Right forelimb (tissue), 1 donor: ENCODE data around the gene MAPRE3.
"Not testable (repeated sequence)": the region's sequence is repeated elsewhere in the genome, so short reads cannot be mapped to it uniquely, and the experiment has no call there.

Source experiments
- DNase-seq: peaks from one replicate; pipeline ENCODE4 v3.0.0-alpha.2; 2018

The MAPRE3 gene

DNA sequence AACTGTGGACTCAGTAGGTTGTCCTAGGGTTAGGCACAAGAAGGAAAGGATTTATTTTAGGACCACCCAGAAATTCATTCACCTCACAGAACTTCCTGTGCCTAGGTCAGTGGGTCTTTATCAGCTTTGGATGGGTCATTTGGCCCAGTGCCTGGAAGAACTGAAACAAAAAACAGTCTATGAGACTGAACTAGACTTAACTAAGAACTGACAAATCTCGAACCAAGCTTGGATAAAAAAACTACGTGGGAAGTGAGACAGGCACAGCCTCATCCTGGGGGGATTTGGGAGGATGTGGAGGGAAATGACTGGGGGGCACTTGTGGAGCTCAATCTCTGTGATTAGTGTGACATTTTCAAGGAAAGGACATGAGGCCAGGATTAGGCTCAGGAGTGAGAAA is 103.3 kb downstream of the MAPRE3 start:
- DNase-seq: no peak

DNA sequence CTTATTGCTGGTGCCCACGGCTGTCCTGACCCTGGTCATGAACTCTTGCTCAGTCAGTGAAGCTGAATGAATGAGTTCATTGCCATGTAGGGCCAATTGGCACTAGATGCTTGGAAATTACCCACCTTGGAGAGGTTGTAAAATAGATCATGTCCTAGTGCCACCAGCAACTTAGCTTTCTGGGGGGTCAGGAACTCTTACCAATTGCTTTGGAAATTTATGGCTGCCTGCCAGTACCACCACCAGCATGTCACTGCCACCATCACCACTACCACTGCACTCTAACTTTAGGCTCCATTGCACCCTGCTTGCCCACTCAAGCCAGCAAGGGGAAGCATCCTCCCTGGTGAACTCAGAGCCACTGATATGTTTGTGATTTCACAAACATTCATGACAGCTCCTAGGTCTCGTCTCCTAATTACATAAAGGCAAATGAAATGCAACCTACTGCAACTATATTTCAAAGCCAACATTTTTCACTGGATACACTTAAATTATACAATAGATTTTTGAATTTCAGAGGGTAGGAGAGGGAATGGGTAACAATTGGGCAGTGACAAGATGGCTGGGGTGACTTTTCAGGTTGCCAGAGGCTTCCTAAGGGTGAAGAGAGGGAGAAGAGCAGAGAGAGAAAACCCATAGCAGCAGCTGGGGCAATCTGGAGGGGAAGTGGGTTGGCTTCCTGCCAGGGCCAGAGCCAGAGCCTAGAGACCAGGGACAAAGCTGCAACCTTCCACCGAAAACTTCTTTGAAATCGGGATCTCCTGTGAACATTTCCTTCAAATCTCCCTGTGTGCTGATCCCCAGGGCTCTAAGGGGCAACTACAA is 104.5 kb downstream of the MAPRE3 start:
- peak; percentile 64 for DNase-seq

DNA sequence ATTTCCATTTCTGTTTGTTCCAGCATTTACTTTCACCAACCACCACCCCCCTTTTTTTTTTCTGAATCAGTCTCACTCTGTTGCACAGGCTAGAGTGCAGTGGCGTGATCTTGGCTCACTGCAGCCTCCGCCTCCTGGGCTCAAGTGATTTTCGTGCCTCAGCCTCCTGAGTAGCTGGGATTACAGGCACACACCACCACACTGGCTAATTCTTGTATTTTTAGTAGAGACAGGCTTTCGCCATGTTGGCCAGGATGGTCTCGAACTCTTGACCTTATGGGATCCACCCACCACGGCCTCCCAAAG is 105.1 kb downstream of the MAPRE3 start:
- DNase-seq: not testable (repeated sequence)

DNA sequence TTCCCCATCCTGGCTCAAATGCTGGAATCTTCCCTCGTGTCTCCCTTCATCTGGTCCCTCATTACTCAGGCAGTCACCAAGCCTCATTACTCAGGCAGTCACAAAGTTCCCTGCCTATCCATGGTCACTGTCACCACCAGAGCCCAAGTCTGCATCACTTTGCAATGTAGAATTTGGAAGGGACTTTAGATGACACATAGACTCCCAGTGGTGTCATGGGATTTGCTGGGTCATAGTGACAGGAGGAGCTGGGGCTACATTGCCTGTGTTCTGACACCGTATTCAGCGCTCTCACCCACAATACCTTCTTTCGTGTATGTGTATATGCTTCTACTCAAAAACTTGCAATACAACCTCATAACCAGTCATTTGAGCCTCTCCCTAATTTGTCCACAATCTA is 105.9 kb downstream of the MAPRE3 start:
- no peak for DNase-seq
